HG03175 (cell line): Measurements from ENCODE around the gene UBE3D.
"Not testable (repeated sequence)": the region's sequence is repeated elsewhere in the genome, so short reads cannot be mapped to it uniquely, and the experiment has no call there.

Source experiments
- ATAC-seq: cut with Tn5 transposase; IDR thresholded peaks from one replicate; pipeline ENCODE4 v1.9.1; 2021; ENCODE audit warnings: mild to moderate bottlenecking, moderate library complexity; ENCODE audit not compliant: unreplicated experiment

Gene UBE3D

GRCh38 chr6:82921258-82921657 lies 144.4 kb downstream of the UBE3D start:
- ATAC-seq: no peak

GRCh38 chr6:82917346-82918064 lies 148.1 kb downstream of the UBE3D start:
- ATAC-seq: no peak

- no peak for ATAC-seq
Measured at GRCh38 chr6:82915666-82916065, 150.0 kb downstream of the UBE3D start.

GRCh38 chr6:82914511-82914910 lies 151.1 kb downstream of the UBE3D start:
- no peak for ATAC-seq

GRCh38 chr6:82910820-82911219 lies 154.8 kb downstream of the UBE3D start:
- no peak for ATAC-seq

- no peak for ATAC-seq
Measured at GRCh38 chr6:82910395-82910794, 155.2 kb downstream of the UBE3D start.

- ATAC-seq: no peak
Measured at GRCh38 chr6:82909551-82909950, 156.1 kb downstream of the UBE3D start.

GRCh38 chr6:82908661-82909060 lies 157.0 kb downstream of the UBE3D start:
- no peak for ATAC-seq

- ATAC-seq: no peak
Measured at GRCh38 chr6:82906951-82907350, 158.7 kb downstream of the UBE3D start.

- no peak for ATAC-seq
Measured at GRCh38 chr6:82906489-82906888, 159.2 kb downstream of the UBE3D start.

GRCh38 chr6:82904860-82905259 lies 160.8 kb downstream of the UBE3D start:
- ATAC-seq: no peak

GRCh38 chr6:82904257-82904656 lies 161.4 kb downstream of the UBE3D start:
- ATAC-seq: no peak

- ATAC-seq: no peak
Measured at GRCh38 chr6:82902290-82902689, 163.4 kb downstream of the UBE3D start.

- no peak for ATAC-seq
Measured at GRCh38 chr6:82894653-82895259, 170.9 kb downstream of the UBE3D start.

- no peak for ATAC-seq
Measured at GRCh38 chr6:82893889-82894652, 171.6 kb downstream of the UBE3D start.

- ATAC-seq: not testable (repeated sequence)
Measured at GRCh38 chr6:82891503-82891902, 174.1 kb downstream of the UBE3D start.

GRCh38 chr6:82891076-82891475 lies 174.6 kb downstream of the UBE3D start:
- no peak for ATAC-seq

GRCh38 chr6:82890240-82890639 lies 175.4 kb downstream of the UBE3D start:
- ATAC-seq: no peak

- ATAC-seq: no peak
Measured at GRCh38 chr6:82889143-82889542, 176.5 kb downstream of the UBE3D start.

- no peak for ATAC-seq
Measured at GRCh38 chr6:82882363-82883023, 183.1 kb downstream of the UBE3D start.

- ATAC-seq: no peak
Measured at GRCh38 chr6:82881519-82881918, 184.1 kb downstream of the UBE3D start.
